Liver (tissue), 9 donors: ENCODE data around the gene CUL1. TPM values are rescaled to one million over a fixed set of nuclear protein-coding genes. Genes with fewer than 3 reads are reported as not detected.

Source experiments
- DNase-seq: peaks from one replicate; pipeline ENCODE4 v3.0.0-alpha.2; 2017; ENCODE audit warnings: low spot score
- H3K27ac ChIP-seq, 2 donors: one replicate each; pipeline ENCODE4 v1.7.0; 2013; ENCODE audit warnings: inconsistent platforms in 2 of 2, low read length in 2 of 2, control low read depth in 1 of 2, low read depth in 1 of 2, mild to moderate bottlenecking in 1 of 2
- H3K27me3 ChIP-seq, 4 donors: one replicate each; pipeline versions ENCODE4 v1.6.1 to v1.7.0; 2013; ENCODE audit warnings: low read length in 3 of 4, inconsistent platforms in 1 of 4, mild to moderate bottlenecking in 1 of 4, moderate library complexity in 1 of 4; ENCODE audit not compliant: control insufficient read depth in 4 of 4, insufficient read depth in 4 of 4
- H3K36me3 ChIP-seq, 4 donors: one replicate each; pipeline versions ENCODE4 v1.6.1 to v1.7.0; 2013; ENCODE audit warnings: low read length in 3 of 4, mild to moderate bottlenecking in 3 of 4, low read depth in 1 of 4, moderate library complexity in 1 of 4; ENCODE audit not compliant: control insufficient read depth in 4 of 4, insufficient read depth in 3 of 4
- H3K4me1 ChIP-seq, 4 donors: one replicate each; pipeline versions ENCODE4 v1.6.1 to v1.7.0; 2013; ENCODE audit warnings: low read length in 3 of 4, mild to moderate bottlenecking in 3 of 4, moderate library complexity in 1 of 4; ENCODE audit not compliant: control insufficient read depth in 4 of 4, insufficient read depth in 4 of 4
- H3K4me3 ChIP-seq, 3 donors: one replicate each; pipeline versions ENCODE4 v1.6.1 to v1.7.0; 2013; ENCODE audit warnings: low read length in 3 of 3, control low read depth in 1 of 3, low read depth in 1 of 3, mild to moderate bottlenecking in 1 of 3
- H3K9ac ChIP-seq, 2 donors: one replicate each; pipeline ENCODE4 v1.7.0; 2013; ENCODE audit warnings: low read length in 2 of 2, mild to moderate bottlenecking in 2 of 2, moderate library complexity in 2 of 2, control low read depth in 1 of 2, low read depth in 1 of 2
- H3K9me3 ChIP-seq, 4 donors: one replicate each; pipeline versions ENCODE4 v1.6.1 to v1.7.0; 2013; ENCODE audit warnings: low read length in 3 of 4; ENCODE audit not compliant: control insufficient read depth in 4 of 4
- FOXA1 ChIP-seq: IDR thresholded peaks from 2 replicates; pipeline ENCODE4 v1.6.1; 2016; ENCODE audit warnings: antibody characterized with exemption
- FOXA2 ChIP-seq: IDR thresholded peaks from 2 replicates; pipeline ENCODE4 v1.6.1; 2016; ENCODE audit warnings: antibody characterized with exemption
- HNF4A ChIP-seq, 2 donors: conservative IDR thresholded peaks; 2 replicates each; pipeline ENCODE4 v1.6.1; 2016; ENCODE audit warnings: antibody characterized with exemption in 2 of 2, mild to moderate bottlenecking in 2 of 2
- HNF4G ChIP-seq: IDR thresholded peaks from 2 replicates; pipeline ENCODE4 v1.6.1; 2016; ENCODE audit warnings: antibody characterized with exemption
- RAD21 ChIP-seq, 2 donors: IDR thresholded peaks; 2 replicates each; pipeline ENCODE4 v1.6.1; 2016; ENCODE audit warnings: antibody characterized with exemption in 2 of 2, mild to moderate bottlenecking in 2 of 2
- RXRA ChIP-seq, 2 donors: IDR thresholded peaks; 2 replicates each; pipeline ENCODE4 v1.6.1; 2017 to 2018; ENCODE audit warnings: antibody characterized with exemption in 2 of 2, mild to moderate bottlenecking in 1 of 2
- SP1 ChIP-seq: IDR thresholded peaks from 2 replicates; pipeline ENCODE4 v1.6.1; 2018; ENCODE audit warnings: antibody characterized with exemption, mild to moderate bottlenecking
- TAF1 ChIP-seq: conservative IDR thresholded peaks from 2 replicates; pipeline ENCODE4 v1.6.1; 2016; ENCODE audit warnings: antibody characterized with exemption, mild to moderate bottlenecking
- YY1 ChIP-seq: IDR thresholded peaks from 2 replicates; pipeline ENCODE4 v1.6.1; 2016; ENCODE audit warnings: antibody characterized with exemption, mild to moderate bottlenecking
- WGBS: extraction: QIAGEN DNeasy Blood & Tissue Kit; methylation state at CpG from one replicate; pipeline ENCODE4 v1.1.7; 2013; 5-methylcytosine and 5-hydroxymethylcytosine counted together
- polyA plus RNA-seq, 2 donors: library from polyadenylated mRNA; stranded (reverse) in 1 of 2; unstranded in 1 of 2; fragments of 200-250 nt in 1 of 2; fragments of >200 nt in 1 of 2; fragmentation: Nextera tagmentation in 1 of 2; extraction: Ambion mirVana in 1 of 2; gene quantifications; one replicate each; pipeline versions ENCODE4 v1.2.1 to v1.2.3, GENCODE V29; 2013 to 2015
- total RNA-seq, 2 donors: library from RNA; depleted of rRNA; stranded (reverse); fragments of >200 nt; gene quantifications; one replicate each; pipeline ENCODE4 v1.2.3, GENCODE V29; 2014
- TF ChIP-seq, protein P1 (sequence below): IDR thresholded peaks from 2 replicates; pipeline ENCODE4 v1.6.1; 2016; ENCODE audit warnings: antibody characterized with exemption
- TF ChIP-seq, protein P2 (sequence below): fragments of 150-350 bp; IDR thresholded peaks from 2 replicates; pipeline ENCODE4 v1.5.1; 2017; ENCODE audit warnings: improper control_type of control experiment, low read depth, low read length; ENCODE audit not compliant: missing input control
- TF ChIP-seq, protein P3 (sequence below): IDR thresholded peaks from 2 replicates; pipeline ENCODE4 v1.6.1; 2016; ENCODE audit warnings: antibody characterized with exemption
- TF ChIP-seq, protein P4 (sequence below): IDR thresholded peaks from 2 replicates; pipeline ENCODE4 v1.6.1; 2016; ENCODE audit warnings: antibody characterized with exemption, mild to moderate bottlenecking
- TF ChIP-seq, protein P5 (sequence below): IDR thresholded peaks from 2 replicates; pipeline ENCODE4 v1.6.1; 2016; ENCODE audit warnings: antibody characterized with exemption
- donor health status: healthy.
- donor health status: healthy.
- donor health status: healthy.
- donor health status: healthy.
- donor health status: healthy.

Gene CUL1
- total and polyA plus RNA-seq, 4 donors: 21.7 to 56.7 (median 26.7) TPM

DNA sequence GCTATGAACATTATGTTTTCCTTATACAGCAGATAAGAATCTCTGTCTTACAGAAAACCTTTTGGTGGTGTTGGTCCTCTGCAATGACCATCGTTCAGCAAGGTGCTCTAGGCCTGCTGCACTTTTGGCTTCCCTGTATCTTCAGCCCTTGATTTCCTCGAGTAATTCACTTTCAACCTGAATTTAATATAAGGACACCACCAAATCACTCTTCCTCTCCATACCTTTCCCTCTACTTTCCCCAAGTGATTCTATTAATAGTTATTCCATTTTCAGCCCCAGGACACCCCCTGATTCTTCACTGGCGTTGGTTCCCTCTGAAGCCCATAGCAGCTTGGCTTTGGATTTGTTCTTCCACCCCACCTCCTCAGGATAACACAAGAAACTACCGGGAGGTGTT is 113.2 kb downstream of the CUL1 start:
- Histone ChIP-seq H3K36me3 (peaks cover 0 to 2% (median 0%) of the 10 kb centered on the region in 4 donors), H3K4me3 (no peak overlapping the region), H3K27me3 (no peaks in the 10 kb centered on the region), H3K4me1 (no peaks in the 10 kb centered on the region), H3K27ac (no peak overlapping the region), H3K9me3 (no peaks in the 10 kb centered on the region), H3K9ac (no peak overlapping the region)
- DNase-seq: no peak
- 96% methylated on average over 4 of the region's 4 CpGs for WGBS
- TF ChIP-seq, protein P1, sequence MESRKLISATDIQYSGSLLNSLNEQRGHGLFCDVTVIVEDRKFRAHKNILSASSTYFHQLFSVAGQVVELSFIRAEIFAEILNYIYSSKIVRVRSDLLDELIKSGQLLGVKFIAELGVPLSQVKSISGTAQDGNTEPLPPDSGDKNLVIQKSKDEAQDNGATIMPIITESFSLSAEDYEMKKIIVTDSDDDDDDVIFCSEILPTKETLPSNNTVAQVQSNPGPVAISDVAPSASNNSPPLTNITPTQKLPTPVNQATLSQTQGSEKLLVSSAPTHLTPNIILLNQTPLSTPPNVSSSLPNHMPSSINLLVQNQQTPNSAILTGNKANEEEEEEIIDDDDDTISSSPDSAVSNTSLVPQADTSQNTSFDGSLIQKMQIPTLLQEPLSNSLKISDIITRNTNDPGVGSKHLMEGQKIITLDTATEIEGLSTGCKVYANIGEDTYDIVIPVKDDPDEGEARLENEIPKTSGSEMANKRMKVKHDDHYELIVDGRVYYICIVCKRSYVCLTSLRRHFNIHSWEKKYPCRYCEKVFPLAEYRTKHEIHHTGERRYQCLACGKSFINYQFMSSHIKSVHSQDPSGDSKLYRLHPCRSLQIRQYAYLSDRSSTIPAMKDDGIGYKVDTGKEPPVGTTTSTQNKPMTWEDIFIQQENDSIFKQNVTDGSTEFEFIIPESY: no peak
- TF ChIP-seq TAF1 (no peak), RXRA (IDR thresholded peaks at IDR 0.05) (no peak), RAD21 (IDR thresholded peaks at IDR 0.05) (no peak)

DNA sequence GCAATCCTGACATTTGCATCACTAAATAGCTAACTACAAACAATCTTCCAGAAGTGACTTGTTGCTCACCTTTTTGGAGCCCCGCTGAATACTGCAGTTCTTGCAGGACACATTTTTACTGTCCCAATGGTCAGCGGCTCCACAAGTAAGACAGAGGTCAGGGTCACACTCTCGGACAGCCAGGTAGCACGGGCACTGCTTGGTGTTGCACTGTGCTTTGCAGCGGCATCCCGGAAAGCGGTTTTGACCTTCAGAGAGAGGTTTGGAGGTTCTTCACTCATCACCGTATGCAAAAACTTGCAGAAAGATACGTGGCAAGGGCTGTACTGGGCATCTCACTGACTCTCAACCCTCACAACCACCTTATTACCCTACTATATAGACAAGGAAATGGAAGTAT is 115.2 kb downstream of the CUL1 start:
- TF ChIP-seq YY1 (no peak), HNF4G (no peak), FOXA2 (no peak), TAF1 (no peak), SP1 (no peak), RAD21 (IDR thresholded peaks at IDR 0.05) (no peak), HNF4A (conservative IDR thresholded peaks at IDR 0.05) (no peak), FOXA1 (no peak)
- TF ChIP-seq, protein P2, sequence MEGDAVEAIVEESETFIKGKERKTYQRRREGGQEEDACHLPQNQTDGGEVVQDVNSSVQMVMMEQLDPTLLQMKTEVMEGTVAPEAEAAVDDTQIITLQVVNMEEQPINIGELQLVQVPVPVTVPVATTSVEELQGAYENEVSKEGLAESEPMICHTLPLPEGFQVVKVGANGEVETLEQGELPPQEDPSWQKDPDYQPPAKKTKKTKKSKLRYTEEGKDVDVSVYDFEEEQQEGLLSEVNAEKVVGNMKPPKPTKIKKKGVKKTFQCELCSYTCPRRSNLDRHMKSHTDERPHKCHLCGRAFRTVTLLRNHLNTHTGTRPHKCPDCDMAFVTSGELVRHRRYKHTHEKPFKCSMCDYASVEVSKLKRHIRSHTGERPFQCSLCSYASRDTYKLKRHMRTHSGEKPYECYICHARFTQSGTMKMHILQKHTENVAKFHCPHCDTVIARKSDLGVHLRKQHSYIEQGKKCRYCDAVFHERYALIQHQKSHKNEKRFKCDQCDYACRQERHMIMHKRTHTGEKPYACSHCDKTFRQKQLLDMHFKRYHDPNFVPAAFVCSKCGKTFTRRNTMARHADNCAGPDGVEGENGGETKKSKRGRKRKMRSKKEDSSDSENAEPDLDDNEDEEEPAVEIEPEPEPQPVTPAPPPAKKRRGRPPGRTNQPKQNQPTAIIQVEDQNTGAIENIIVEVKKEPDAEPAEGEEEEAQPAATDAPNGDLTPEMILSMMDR: no peak
- TF ChIP-seq, protein P3, sequence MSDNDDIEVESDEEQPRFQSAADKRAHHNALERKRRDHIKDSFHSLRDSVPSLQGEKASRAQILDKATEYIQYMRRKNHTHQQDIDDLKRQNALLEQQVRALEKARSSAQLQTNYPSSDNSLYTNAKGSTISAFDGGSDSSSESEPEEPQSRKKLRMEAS: no peak
- TF ChIP-seq, protein P4, sequence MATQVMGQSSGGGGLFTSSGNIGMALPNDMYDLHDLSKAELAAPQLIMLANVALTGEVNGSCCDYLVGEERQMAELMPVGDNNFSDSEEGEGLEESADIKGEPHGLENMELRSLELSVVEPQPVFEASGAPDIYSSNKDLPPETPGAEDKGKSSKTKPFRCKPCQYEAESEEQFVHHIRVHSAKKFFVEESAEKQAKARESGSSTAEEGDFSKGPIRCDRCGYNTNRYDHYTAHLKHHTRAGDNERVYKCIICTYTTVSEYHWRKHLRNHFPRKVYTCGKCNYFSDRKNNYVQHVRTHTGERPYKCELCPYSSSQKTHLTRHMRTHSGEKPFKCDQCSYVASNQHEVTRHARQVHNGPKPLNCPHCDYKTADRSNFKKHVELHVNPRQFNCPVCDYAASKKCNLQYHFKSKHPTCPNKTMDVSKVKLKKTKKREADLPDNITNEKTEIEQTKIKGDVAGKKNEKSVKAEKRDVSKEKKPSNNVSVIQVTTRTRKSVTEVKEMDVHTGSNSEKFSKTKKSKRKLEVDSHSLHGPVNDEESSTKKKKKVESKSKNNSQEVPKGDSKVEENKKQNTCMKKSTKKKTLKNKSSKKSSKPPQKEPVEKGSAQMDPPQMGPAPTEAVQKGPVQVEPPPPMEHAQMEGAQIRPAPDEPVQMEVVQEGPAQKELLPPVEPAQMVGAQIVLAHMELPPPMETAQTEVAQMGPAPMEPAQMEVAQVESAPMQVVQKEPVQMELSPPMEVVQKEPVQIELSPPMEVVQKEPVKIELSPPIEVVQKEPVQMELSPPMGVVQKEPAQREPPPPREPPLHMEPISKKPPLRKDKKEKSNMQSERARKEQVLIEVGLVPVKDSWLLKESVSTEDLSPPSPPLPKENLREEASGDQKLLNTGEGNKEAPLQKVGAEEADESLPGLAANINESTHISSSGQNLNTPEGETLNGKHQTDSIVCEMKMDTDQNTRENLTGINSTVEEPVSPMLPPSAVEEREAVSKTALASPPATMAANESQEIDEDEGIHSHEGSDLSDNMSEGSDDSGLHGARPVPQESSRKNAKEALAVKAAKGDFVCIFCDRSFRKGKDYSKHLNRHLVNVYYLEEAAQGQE: no peak
- TF ChIP-seq, protein P5, sequence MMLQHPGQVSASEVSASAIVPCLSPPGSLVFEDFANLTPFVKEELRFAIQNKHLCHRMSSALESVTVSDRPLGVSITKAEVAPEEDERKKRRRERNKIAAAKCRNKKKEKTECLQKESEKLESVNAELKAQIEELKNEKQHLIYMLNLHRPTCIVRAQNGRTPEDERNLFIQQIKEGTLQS: no peak
- H3K9ac ChIP-seq: no peak overlapping the region
- WGBS: 88% methylated on average over 9 of the region's 9 CpGs
- no peaks in the 10 kb centered on the region for H3K4me1 ChIP-seq
- H3K27me3 ChIP-seq: no peaks in the 10 kb centered on the region
- no peak for DNase-seq
- H3K9me3 ChIP-seq: no peaks in the 10 kb centered on the region
- H3K27ac ChIP-seq: no peak overlapping the region
- H3K36me3 ChIP-seq: peaks cover 0 to 3% (median 0%) of the 10 kb centered on the region in 4 donors
- no peak overlapping the region for H3K4me3 ChIP-seq
